Glutamatergic neuron (in vitro differentiated cells): ENCODE data around the gene MRPS5. TPM values are rescaled to one million over a fixed set of nuclear protein-coding genes. Genes with fewer than 3 reads are reported as not detected.

Experiments used
- DNase-seq: peaks from one replicate; pipeline ENCODE4 v3.0.0; 2022
- H3K27ac Mint-ChIP-seq: one replicate; pipeline ENCODE4 v1.8.0; 2020; ENCODE audit warnings: mild to moderate bottlenecking, mixed read lengths, inconsistent platforms; ENCODE audit not compliant: unreplicated experiment
- H3K27me3 Mint-ChIP-seq: one replicate; pipeline ENCODE4 v1.8.0; 2020; ENCODE audit warnings: mild to moderate bottlenecking, moderate library complexity, mixed read lengths, inconsistent platforms; ENCODE audit not compliant: unreplicated experiment
- H3K36me3 Mint-ChIP-seq: one replicate; pipeline ENCODE4 v1.8.0; 2020; ENCODE audit warnings: mild to moderate bottlenecking, mixed read lengths, inconsistent platforms; ENCODE audit not compliant: unreplicated experiment
- H3K4me1 Mint-ChIP-seq: one replicate; pipeline ENCODE4 v1.8.0; 2020; ENCODE audit warnings: mild to moderate bottlenecking, low read depth, mixed read lengths, inconsistent platforms; ENCODE audit not compliant: unreplicated experiment
- H3K4me3 Mint-ChIP-seq: one replicate; pipeline ENCODE4 v1.8.0; 2020; ENCODE audit warnings: mild to moderate bottlenecking, mixed read lengths, inconsistent platforms; ENCODE audit not compliant: unreplicated experiment
- H3K9me3 Mint-ChIP-seq: one replicate; pipeline ENCODE4 v1.8.0; 2020; ENCODE audit warnings: mild to moderate bottlenecking, moderate library complexity, mixed read lengths, inconsistent platforms; ENCODE audit not compliant: unreplicated experiment
- total RNA-seq: library from RNA; stranded (reverse); fragmentation: NEBNext Ultra II Directional; extraction: Animal tissue kit (Norgen Biotek cat#: 25700); gene quantifications from one replicate; pipeline ENCODE4 v1.2.1, GENCODE V29; 2021; ENCODE audit not compliant: unreplicated experiment
- TF ChIP-seq, protein P1 (sequence below): fragments of 200-600 bp; sonication (generic); IDR thresholded peaks from one replicate; pipeline ENCODE4 v1.5.0; 2021; ENCODE audit not compliant: partially characterized antibody, unreplicated experiment

The MRPS5 gene
- total RNA-seq, 1 donor from 2014 or later = 68.7 TPM

DNA sequence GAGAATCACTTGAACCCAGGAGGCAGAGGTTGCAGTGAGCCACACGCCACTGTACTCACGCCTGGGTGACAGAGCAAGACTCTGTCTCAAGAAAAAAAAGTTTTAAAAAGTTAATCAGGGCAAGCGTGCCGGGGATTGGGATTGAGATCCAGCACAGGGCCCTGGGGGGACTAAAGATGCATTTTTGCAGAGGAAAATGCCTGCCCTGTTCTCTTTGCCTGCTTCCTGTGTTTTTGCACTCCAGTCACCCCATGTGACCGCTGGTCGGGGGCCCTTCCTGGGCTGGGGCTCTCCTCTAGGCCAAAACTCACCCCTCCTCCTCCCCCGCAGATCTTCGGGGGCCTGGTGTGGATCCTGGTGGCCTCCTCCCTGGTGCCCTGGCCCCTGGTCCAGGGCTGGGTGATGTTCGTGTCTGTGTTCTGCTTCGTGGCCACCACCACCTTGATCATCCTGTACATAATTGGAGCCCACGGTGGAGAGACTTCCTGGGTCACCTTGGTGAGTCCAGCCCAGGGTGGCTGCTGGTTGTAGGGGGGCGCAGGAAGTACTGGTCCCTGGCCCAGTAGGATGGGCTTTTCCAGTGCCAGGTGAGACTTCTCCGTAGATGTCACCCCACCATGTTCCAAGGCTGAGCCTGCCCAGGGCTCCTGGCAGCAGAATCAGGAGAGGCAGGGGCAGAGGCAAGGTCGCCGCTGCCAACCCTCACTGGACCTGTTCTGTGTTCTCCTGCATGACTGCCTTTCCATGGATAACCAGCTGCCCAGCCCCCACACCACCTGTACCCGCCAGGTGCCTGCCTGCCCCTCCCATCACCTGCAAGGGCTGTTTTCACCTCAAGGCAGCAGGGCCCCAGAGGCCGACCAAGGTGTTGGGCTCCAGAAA is 73.7 kb downstream of the MRPS5 start:
- Mint-ChIP-seq H3K27ac (no peak overlapping the region), H3K9me3 (peaks cover 4% of the 10 kb centered on the region), H3K4me1 (no peaks in the 10 kb centered on the region), H3K27me3 (peaks cover 3% of the 10 kb centered on the region), H3K4me3 (no peak overlapping the region), H3K36me3 (peaks cover 5% of the 10 kb centered on the region)
- no peak for DNase-seq
- TF ChIP-seq, protein P1, sequence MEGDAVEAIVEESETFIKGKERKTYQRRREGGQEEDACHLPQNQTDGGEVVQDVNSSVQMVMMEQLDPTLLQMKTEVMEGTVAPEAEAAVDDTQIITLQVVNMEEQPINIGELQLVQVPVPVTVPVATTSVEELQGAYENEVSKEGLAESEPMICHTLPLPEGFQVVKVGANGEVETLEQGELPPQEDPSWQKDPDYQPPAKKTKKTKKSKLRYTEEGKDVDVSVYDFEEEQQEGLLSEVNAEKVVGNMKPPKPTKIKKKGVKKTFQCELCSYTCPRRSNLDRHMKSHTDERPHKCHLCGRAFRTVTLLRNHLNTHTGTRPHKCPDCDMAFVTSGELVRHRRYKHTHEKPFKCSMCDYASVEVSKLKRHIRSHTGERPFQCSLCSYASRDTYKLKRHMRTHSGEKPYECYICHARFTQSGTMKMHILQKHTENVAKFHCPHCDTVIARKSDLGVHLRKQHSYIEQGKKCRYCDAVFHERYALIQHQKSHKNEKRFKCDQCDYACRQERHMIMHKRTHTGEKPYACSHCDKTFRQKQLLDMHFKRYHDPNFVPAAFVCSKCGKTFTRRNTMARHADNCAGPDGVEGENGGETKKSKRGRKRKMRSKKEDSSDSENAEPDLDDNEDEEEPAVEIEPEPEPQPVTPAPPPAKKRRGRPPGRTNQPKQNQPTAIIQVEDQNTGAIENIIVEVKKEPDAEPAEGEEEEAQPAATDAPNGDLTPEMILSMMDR = no peak

DNA sequence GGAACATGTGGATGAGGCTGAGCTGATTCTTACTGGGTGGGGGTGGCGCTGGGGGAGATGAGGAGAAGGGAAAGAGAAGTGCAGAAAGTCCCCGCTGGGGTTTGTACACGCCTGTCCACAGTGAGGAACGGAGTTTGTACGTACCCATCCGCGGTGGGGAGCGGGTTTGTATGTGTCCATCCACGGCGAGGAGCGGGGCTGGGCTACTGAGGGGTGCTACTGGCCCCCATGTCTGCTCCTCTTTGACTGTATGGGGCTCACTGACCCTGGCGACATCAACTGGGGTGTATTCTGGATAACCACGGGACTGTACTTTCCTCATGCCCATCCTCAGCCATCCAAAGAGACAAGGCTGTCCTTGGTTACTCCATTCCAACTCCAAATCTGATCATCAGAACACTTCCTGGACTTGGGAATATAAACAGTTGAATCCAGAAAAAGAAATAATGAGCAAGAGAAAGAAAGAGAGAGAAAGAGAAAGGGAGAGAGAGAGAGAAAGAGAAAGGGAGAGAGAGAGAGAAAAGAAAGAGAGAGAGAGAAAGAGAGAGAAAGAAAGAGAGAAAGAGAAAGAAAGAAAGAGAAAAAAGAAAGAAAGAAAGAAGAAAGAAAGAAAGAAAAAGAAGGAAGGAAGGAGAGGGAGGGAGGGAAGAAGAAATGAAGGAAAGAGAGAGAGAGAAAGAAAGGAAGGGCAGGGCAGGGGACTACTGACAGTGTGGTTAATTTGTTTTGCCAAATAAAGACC is 75.1 kb downstream of the MRPS5 start:
- H3K4me1 Mint-ChIP-seq = no peaks in the 10 kb centered on the region
- peaks cover 4% of the 10 kb centered on the region for H3K9me3 Mint-ChIP-seq
- H3K27ac Mint-ChIP-seq = no peak overlapping the region
- H3K4me3 Mint-ChIP-seq = no peak overlapping the region
- peaks cover 3% of the 10 kb centered on the region for H3K27me3 Mint-ChIP-seq
- DNase-seq = no peak
- TF ChIP-seq, protein P1 = no peak
- peaks cover 3% of the 10 kb centered on the region for H3K36me3 Mint-ChIP-seq

GRCh38 chr2:95044601-95045000 is 77.0 kb downstream of the MRPS5 start:
- H3K27ac Mint-ChIP-seq = no peak overlapping the region
- H3K4me1 Mint-ChIP-seq = no peaks in the 10 kb centered on the region
- H3K4me3 Mint-ChIP-seq = no peak overlapping the region
- H3K36me3 Mint-ChIP-seq = no peaks in the 10 kb centered on the region
- no peak for DNase-seq
- TF ChIP-seq, protein P1 = no peak
- H3K9me3 Mint-ChIP-seq = peaks cover 5% of the 10 kb centered on the region
- H3K27me3 Mint-ChIP-seq = peaks cover 3% of the 10 kb centered on the region

GRCh38 chr2:95043300-95044093 is 78.1 kb downstream of the MRPS5 start:
- TF ChIP-seq, protein P1 = no peak
- H3K4me3 Mint-ChIP-seq = no peak overlapping the region
- H3K27me3 Mint-ChIP-seq = peaks cover 6% of the 10 kb centered on the region
- no peak overlapping the region for H3K27ac Mint-ChIP-seq
- DNase-seq = no peak
- H3K4me1 Mint-ChIP-seq = peaks cover 2% of the 10 kb centered on the region
- peaks cover 8% of the 10 kb centered on the region for H3K36me3 Mint-ChIP-seq
- H3K9me3 Mint-ChIP-seq = peaks cover 5% of the 10 kb centered on the region
